ENCODE measurements around the gene TECPR2.
"Not testable (repeated sequence)": the region's sequence is repeated elsewhere in the genome, so short reads cannot be mapped to it uniquely, and the experiment has no call there.

The TECPR2 gene

GRCh38 chr14:102333390-102333789 lies 29.4 kb upstream of the TECPR2 start:
- no peak for DNase-seq

GRCh38 chr14:102333795-102334705 lies 28.7 kb upstream of the TECPR2 start:
- no peak for DNase-seq

- no peak for DNase-seq
Observed at GRCh38 chr14:102335163-102335562, 27.6 kb upstream of the TECPR2 start.

DNA sequence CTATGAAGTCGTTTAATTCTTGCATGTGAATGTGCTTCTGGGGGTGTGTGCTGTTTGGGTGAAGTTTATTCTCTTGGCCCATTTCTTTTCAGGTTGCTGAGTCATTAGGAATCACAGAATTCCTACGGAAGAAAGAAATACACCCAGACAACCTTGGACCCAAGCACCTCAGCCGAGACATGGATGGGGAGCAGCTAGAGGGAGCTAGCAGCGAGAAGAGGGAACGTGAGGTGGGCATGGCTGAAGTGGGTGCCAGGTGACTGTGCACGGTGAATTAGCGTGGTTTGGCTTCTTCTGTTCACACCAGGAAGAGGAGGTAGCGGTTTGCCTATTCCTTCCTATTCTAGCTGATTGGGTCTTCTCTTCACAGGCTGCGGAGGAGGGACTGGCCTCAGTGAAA lies 24.0 kb upstream of the TECPR2 start:
- no peak for DNase-seq

GRCh38 chr14:102341566-102341965 lies 21.2 kb upstream of the TECPR2 start:
- DNase-seq = no peak

- no peak for DNase-seq
Observed at GRCh38 chr14:102342238-102342637, 20.5 kb upstream of the TECPR2 start.

DNA sequence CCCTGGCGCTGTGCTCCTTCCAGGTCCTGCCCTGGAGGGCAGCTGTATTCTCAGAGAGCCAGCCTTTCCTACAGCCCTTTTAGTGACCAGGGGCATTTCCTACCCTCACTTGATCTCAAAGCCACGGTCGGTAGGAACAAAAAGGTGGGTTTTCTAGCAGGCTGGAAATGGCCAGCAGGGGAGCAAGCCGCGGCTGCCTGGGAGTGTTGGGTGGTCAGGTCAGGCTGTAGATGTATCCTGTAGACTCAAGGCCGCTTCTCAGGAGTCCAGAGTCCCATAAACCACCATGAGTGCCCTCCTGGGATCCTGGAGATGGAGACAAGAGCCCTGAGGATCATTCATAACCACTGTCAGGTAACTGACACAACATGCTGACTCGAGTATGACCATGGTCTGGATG lies 18.7 kb upstream of the TECPR2 start:
- no peak for DNase-seq

DNA sequence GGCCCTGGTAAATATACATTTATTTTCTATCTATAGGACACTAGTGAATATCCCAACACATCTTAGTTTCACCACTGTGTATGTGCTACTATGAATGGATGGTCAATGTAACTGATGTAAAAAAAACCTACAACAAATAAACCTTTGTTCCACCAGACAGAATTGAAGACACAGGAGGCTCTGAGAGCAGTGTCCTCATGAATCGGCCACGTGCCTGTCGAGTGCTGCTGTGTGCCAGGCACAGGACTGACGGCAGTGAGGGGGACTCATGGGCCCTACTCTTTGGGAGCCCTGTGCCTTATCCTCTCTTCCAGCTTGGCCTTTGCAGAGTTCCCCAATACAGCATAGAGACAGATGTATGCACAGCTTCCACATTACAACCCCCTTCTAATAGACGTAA lies 18.3 kb upstream of the TECPR2 start:
- no peak for DNase-seq

GRCh38 chr14:102345232-102345631 lies 17.5 kb upstream of the TECPR2 start:
- no peak for DNase-seq

DNA sequence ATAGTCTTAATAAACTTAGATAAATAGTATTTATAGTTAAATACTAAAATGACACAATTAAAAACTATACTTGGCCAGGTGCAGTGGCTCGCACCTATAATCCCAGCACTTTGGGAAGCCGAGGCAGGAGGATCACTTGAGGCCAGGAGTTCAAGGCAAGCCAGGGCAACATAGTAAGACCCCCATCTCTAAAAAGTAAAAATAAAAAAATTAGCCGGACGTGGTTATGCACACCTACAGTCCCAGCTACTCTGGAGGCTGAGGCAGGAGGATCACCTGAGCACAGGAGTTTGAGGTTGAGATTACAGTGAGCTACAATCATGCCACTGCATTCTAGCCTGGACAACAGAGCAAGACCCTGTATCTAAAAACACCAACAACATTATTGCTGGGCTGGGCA lies 16.1 kb upstream of the TECPR2 start:
- no peak for DNase-seq

DNA sequence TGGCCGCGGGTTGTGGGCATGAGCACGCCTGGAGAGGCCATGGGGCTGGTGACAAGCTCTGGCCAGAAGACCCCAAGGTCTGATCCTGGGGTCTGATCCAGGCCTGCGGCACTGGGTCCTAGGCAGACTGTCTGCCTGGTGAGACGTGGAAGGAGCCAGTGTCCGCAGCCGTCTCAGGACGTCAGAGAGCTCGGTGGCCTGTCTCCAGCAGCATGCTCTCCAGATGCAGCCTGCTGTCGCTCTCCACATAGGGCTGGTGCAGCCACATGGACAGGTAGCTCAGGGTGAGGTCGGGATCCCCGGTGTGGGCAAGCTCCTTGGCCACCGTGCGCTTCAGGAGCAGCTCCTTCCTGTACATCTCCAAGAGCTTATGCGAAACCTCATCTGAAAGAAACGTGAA lies 14.4 kb upstream of the TECPR2 start:
- DNase-seq = no peak

DNA sequence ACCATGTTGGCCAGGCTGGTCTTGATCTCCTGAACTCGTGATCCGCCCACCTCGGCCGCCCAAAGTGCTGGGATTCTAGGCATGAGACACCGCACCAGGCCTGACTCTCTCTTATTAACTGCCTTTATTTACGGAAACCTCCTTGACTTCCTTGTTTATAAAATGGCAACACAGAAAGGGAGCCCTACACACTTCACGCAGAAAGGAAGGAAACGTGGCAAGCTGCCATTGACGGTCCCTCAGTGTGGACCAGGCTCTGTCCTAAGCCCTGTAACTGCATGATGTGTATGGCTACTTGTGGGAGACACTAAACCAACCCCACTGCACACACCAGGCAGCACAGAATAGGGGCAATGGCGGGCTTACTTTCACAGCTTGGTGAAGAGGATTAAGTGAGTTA lies 11.7 kb upstream of the TECPR2 start:
- no peak for DNase-seq

GRCh38 chr14:102351593-102351992 lies 11.1 kb upstream of the TECPR2 start:
- not testable (repeated sequence) for DNase-seq

DNA sequence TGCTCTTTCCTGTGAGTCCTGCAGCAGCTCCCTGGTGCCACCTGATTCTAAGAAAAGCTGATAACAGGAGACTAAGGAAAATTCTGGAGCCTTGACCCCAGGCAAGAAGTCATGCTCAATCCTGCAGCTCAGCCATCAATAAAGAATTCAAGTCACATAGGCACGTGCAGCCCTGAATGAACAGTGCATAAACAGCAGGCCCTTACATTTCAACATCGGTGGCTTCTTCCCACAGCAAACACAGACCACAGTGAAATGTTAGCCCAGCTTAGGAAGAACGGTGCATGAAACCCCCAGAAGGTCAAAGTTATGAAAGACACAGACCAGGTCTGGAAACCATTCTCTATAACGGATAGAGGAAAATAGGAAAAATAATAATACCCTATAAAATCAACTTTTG lies 10.5 kb upstream of the TECPR2 start:
- DNase-seq = peak; percentile 28

- no peak for DNase-seq
Observed at GRCh38 chr14:102353126-102353619, 9.6 kb upstream of the TECPR2 start.

GRCh38 chr14:102356280-102356679 lies 6.5 kb upstream of the TECPR2 start:
- DNase-seq = no peak

- DNase-seq = no peak
Observed at GRCh38 chr14:102359341-102359740, 3.4 kb upstream of the TECPR2 start.

DNA sequence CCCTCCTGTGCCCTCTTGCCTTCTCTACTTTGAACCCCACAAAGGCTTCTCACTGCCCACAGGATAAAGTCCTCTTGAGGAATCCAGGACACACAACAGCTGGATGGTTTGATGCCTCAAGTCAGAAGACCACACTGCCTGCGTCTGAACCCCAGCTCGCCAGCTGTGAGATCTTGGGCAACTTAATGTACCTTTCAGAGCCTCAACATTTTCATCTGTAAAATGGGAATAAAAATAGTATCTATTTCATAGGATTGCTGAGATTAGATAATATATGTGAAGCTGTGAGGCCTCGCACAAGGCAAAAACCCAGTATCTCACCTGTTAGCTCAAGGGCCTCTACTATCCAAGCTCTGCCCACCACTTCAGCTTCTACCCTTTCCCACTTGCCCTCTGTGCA lies 2.4 kb upstream of the TECPR2 start:
- no peak for DNase-seq

DNA sequence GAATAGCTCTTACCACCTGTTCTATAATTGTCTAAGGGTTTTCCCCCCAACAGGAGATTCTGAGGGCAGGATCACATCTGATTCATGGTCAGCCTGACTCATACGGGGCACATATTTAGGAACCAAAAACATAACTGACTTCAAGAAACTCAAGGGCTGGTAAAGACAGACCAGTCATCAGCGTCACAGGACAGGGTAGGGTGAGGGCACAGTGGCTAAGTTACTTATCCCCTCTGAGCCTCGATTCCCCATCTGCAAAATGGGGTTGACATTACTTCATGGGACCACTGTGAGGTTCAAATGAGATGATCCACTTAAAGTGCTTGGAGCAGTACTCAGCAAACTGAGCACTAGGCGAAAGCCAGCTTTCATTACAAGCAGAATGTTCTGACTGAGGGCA lies 657 bp upstream of the TECPR2 start:
- peak; percentile 31 for DNase-seq

DNA sequence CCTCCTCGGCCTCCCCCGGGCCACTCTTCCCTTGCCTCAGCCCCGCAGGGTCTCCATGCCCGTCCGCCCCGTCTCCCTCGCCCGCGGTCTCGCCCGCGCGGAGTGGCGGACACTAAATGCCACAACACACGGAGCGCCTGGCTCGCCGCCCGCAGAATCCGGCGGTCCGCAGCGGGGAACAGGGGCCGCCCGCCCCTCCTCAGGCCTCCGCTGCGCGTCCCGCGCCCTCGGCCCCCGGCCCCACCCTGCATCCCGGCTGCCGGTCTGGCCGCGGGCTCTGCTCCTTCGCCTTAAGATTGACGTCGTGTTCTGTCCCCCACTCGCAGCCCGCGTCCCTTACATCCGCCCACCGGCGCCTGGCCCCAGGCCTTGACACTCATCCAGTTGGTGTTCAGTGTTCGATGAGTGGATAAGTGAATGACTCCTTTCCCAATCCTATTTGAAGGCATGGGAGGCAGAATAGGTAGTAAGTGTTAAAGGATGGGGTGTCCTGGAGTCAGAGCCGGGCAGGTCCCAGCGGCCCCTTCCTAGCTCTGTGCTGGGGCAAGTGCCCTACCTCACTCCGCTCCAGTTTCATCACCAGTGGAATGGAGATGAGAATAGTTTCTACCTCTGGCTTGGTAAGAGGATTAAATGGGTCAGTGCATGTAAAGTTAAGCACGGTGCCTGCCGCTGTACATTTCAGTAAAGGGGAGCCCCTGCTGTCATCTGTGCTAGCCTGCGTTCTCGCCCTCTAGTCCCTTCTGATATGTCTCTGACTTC lies 622 bp downstream of the TECPR2 start:
- DNase-seq = no peak

DNA sequence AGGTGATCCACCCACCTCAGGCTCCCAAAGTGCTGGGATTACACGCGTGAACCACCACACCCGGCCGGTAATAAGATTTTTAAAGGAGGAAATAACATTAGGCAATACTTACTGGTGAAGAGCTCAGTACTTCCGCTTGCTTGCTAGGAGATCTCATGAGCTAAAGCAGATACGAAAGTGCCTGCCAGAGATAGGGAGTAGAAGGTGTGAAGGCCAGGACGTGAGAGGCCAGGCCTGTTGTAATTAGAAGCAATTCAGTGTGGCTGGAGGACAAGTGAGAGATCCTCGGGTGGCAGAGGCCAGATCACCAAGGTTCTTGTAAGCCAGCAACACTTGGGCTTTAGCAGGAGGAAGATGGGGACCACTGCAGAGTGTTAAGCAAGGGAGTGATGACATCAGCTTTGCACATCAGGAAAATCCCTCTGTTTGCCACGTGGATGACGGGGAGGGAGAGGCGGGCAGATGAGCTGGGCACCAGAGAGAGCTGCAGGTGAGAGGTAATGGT lies 7.6 kb downstream of the TECPR2 start:
- peak; percentile 93 for DNase-seq

DNA sequence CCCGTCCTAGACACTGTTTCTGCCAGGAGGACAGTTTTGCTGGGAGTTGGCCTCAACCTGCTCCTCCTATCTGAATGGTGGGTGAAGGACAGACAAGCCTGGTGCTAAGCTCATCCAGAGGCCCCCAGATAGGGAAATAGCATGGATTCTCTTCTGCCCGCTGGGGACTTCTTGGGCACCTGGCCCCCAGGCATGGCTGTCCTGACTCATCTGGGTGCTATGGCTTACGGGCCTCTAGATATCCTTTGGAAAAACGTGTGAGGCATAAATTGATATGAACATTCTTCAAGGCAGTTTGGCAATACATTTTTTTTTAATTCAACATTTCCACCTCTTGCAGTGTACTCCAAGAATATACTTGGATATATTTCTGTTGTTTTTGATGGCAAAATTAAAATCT lies 8.6 kb downstream of the TECPR2 start:
- no peak for DNase-seq

DNA sequence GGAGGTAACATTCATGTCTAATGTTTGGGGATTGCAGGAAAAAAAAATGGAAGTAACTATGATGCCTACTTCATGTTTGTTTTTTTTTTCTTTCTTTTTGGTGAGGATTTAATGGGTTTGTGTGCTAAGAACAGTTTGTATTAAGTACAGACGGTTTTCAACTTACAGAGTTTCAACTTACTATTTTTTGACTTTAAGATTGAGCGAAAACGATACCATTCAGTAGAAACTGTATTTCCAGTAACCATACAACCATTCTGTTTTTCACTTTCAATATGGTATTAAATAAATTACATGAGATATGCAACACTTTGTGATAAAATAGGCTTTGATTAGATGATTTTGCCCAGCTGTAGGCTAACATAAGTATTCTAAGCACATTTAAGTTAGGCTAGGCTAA lies 10.4 kb downstream of the TECPR2 start:
- DNase-seq = no peak

- no peak for DNase-seq
Observed at GRCh38 chr14:102374264-102374663, 11.5 kb downstream of the TECPR2 start.
